Vagina (tissue), 2 donors: Measurements from ENCODE around the gene GRIN2C. TPM values are rescaled to one million over a fixed set of nuclear protein-coding genes. Genes with fewer than 3 reads are reported as not detected.

Experiments
- DNase-seq, 2 donors: peaks; one replicate each; pipeline ENCODE4 v3.0.0-alpha.2; 2017; ENCODE audit errors: extremely low spot score in 2 of 2
- H3K27ac ChIP-seq: fragments of 200-600 bp; sonication (generic); one replicate; pipeline ENCODE4 v1.5.1; 2019
- H3K27me3 ChIP-seq: fragments of 200-600 bp; sonication (generic); one replicate; pipeline ENCODE4 v1.5.1; 2019
- H3K36me3 ChIP-seq, 2 donors: fragments of 200-600 bp; sonication (generic); one replicate each; pipeline ENCODE4 v1.5.1; 2017 to 2019
- H3K4me1 ChIP-seq: fragments of 200-600 bp; sonication (generic); one replicate; pipeline ENCODE4 v1.5.1; 2019
- H3K4me3 ChIP-seq, 2 donors: fragments of 200-600 bp; sonication (generic); 1 replicate in 1 of 2; 2 replicates in 1 of 2; pipeline ENCODE4 v1.5.1; 2016 to 2019
- H3K9me3 ChIP-seq: fragments of 200-600 bp; sonication (generic); one replicate; pipeline ENCODE4 v1.5.1; 2019
- POLR2A ChIP-seq, 2 donors: fragments of 450-650 bp; IDR thresholded peaks; one replicate each; pipeline ENCODE4 v1.6.1; 2017; ENCODE audit warnings: antibody characterized with exemption in 2 of 2, mild to moderate bottlenecking in 2 of 2, moderate library complexity in 2 of 2
- POLR2AphosphoS5 ChIP-seq, 2 donors: sonication (generic); formaldehyde crosslinking; IDR thresholded peaks; one replicate each; pipeline ENCODE4 v1.9.0; 2017; ENCODE audit warnings: antibody characterized with exemption in 2 of 2, mild to moderate bottlenecking in 2 of 2, low read depth in 1 of 2; ENCODE audit not compliant: insufficient read depth in 1 of 2
- intact Hi-C: fragments of 100-400 bp; cut with DNase I; formaldehyde crosslinking; loops from one replicate; pipeline ENCODE4 v1.15.1; 2023
- total RNA-seq: library from RNA; depleted of rRNA; stranded (reverse); fragments of >200 nt; gene quantifications from one replicate; pipeline ENCODE4 v1.2.3, GENCODE V29; 2016
- TF ChIP-seq, protein P1 (sequence below), 3 experiments: fragments of 450-650 bp in 2 of 3; fragments of 200-600 bp in 1 of 3; sonication (generic) in 1 of 3; IDR thresholded peaks; one replicate each; pipeline ENCODE4 v1.5.1; 2017 to 2019; ENCODE audit warnings: antibody characterized with exemption in 3 of 3, mild to moderate bottlenecking in 2 of 3, moderate library complexity in 2 of 3

Gene GRIN2C
- total RNA-seq, 1 donor from 2014 or later = not detected

- no peak for DNase-seq
- Histone ChIP-seq H3K36me3 (no peaks in the 10 kb centered on the region), H3K27me3 (no peaks in the 10 kb centered on the region), H3K4me3 (no peak overlapping the region), H3K9me3 (no peaks in the 10 kb centered on the region), H3K4me1 (no peaks in the 10 kb centered on the region), H3K27ac (no peak overlapping the region)
- intact Hi-C loops = no loop called here
- TF ChIP-seq POLR2A (IDR thresholded peaks at IDR 0.05) (no peak), POLR2AphosphoS5 (IDR thresholded peaks at IDR 0.05; ENCODE audit: insufficient read depth in 1 of 2, low read depth in 1 of 2) (no peak)
- TF ChIP-seq, protein P1, sequence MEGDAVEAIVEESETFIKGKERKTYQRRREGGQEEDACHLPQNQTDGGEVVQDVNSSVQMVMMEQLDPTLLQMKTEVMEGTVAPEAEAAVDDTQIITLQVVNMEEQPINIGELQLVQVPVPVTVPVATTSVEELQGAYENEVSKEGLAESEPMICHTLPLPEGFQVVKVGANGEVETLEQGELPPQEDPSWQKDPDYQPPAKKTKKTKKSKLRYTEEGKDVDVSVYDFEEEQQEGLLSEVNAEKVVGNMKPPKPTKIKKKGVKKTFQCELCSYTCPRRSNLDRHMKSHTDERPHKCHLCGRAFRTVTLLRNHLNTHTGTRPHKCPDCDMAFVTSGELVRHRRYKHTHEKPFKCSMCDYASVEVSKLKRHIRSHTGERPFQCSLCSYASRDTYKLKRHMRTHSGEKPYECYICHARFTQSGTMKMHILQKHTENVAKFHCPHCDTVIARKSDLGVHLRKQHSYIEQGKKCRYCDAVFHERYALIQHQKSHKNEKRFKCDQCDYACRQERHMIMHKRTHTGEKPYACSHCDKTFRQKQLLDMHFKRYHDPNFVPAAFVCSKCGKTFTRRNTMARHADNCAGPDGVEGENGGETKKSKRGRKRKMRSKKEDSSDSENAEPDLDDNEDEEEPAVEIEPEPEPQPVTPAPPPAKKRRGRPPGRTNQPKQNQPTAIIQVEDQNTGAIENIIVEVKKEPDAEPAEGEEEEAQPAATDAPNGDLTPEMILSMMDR (IDR thresholded peaks at IDR 0.05) = no peak
Observed at GRCh38 chr17:74815550-74816370, 43.9 kb downstream of the GRIN2C start.

GRCh38 chr17:74815067-74815466 is 44.6 kb downstream of the GRIN2C start:
- no peaks in the 10 kb centered on the region for H3K27me3 ChIP-seq
- intact Hi-C loops = no loop called here
- no peak overlapping the region for H3K27ac ChIP-seq
- no peak overlapping the region for H3K4me3 ChIP-seq
- H3K9me3 ChIP-seq = no peaks in the 10 kb centered on the region
- TF ChIP-seq, protein P1 (IDR thresholded peaks at IDR 0.05) = no peak
- no peak for TF ChIP-seq POLR2AphosphoS5 (IDR thresholded peaks at IDR 0.05; ENCODE audit: insufficient read depth in 1 of 2, low read depth in 1 of 2)
- no peak for TF ChIP-seq POLR2A (IDR thresholded peaks at IDR 0.05)
- no peaks in the 10 kb centered on the region for H3K36me3 ChIP-seq
- no peaks in the 10 kb centered on the region for H3K4me1 ChIP-seq
- DNase-seq = no peak

DNA sequence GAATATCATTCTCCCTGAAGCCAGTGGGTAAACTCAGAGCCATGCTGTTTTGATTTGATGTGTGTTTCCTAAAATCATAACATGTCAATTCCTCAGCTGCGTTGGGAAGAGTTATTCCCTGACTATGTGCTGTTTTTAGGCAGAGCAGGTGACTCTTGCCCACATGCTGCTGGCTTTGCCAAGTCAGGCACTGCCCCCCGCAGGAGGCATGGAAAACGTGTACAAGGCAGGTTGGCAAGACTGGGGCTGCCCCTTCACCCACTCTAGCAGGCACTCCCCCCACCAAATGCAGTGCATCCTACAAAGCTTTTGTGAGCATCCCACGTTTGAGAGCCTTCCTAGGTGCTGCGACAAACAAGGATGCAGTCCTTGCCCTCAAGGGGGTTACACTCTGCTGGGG is 45.2 kb downstream of the GRIN2C start:
- Histone ChIP-seq H3K36me3 (no peaks in the 10 kb centered on the region), H3K27me3 (no peaks in the 10 kb centered on the region), H3K4me1 (no peaks in the 10 kb centered on the region), H3K27ac (no peak overlapping the region), H3K4me3 (no peak overlapping the region), H3K9me3 (no peaks in the 10 kb centered on the region)
- no peak for DNase-seq
- intact Hi-C loops = no loop called here
- TF ChIP-seq, protein P1 (IDR thresholded peaks at IDR 0.05) = no peak
- TF ChIP-seq POLR2AphosphoS5 (IDR thresholded peaks at IDR 0.05; ENCODE audit: insufficient read depth in 1 of 2, low read depth in 1 of 2) (no peak), POLR2A (IDR thresholded peaks at IDR 0.05) (no peak)

- Histone ChIP-seq H3K4me3 (no peak overlapping the region), H3K9me3 (no peaks in the 10 kb centered on the region), H3K36me3 (no peaks in the 10 kb centered on the region), H3K4me1 (no peaks in the 10 kb centered on the region), H3K27ac (no peak overlapping the region), H3K27me3 (no peaks in the 10 kb centered on the region)
- TF ChIP-seq POLR2AphosphoS5 (IDR thresholded peaks at IDR 0.05; ENCODE audit: insufficient read depth in 1 of 2, low read depth in 1 of 2) (no peak), POLR2A (IDR thresholded peaks at IDR 0.05) (no peak)
- TF ChIP-seq, protein P1 (IDR thresholded peaks at IDR 0.05) = no peak
- intact Hi-C loops = no loop called here
- DNase-seq = no peak
Observed at GRCh38 chr17:74812109-74813009, 47.3 kb downstream of the GRIN2C start.
